Measurements from ENCODE around the gene MYH16. TPM values are rescaled to one million over a fixed set of nuclear protein-coding genes. Genes with fewer than 3 reads are reported as not detected.

MYH16 gene
- total and polyA plus RNA-seq, 10 of the 15 experiments (the other 5 are each of a cell fraction or from before 2014, with no cell fraction given) = 0.03 to 0.33 (median 0.04) TPM; not detected in 3

GRCh38 chr7:99257065-99257464 is 15.6 kb upstream of the MYH16 start:
- SMC1A ChIA-PET (ENCODE audit: uncharacterized antibody, unreplicated experiment) = no interaction called here
- RAD21 ChIA-PET (ENCODE audit: unreplicated experiment) = no interaction called here
- H3K27me3 ChIP-seq (replicated peaks in 1 of 2; ENCODE audit: control insufficient read depth in 2 of 2, insufficient read depth in 2 of 2, low read length in 1 of 2) = no peaks in the 10 kb centered on the region
- H3K9me3 ChIP-seq (replicated peaks; ENCODE audit: control insufficient read depth, insufficient read depth, low read length) = no peaks in the 10 kb centered on the region
- H2AFZ ChIP-seq (ENCODE audit: control insufficient read depth, low read depth, low read length) = no peak overlapping the region
- intact Hi-C loops (cut with micrococcal nuclease; ENCODE audit: unreplicated experiment) (no loop called here), in situ Hi-C loops (cut with MboI) (no loop called here)
- no peaks in the 10 kb centered on the region for H3K36me3 ChIP-seq (ENCODE audit: control insufficient read depth in 2 of 2, insufficient read depth in 2 of 2, low read length in 1 of 2)
- no peak for TF ChIP-seq PAX8 (IDR thresholded peaks at IDR 0.05)
- no peak for TF ChIP-seq E2F8 (IDR thresholded peaks at IDR 0.05; ENCODE audit: low read depth, partially characterized antibody)
- no peak for TF ChIP-seq LARP7 (IDR thresholded peaks at IDR 0.05)
- no peak for TF ChIP-seq MAX (IDR thresholded peaks at IDR 0.05; ENCODE audit: low read depth, low read length)
- TF ChIP-seq PKNOX1 (IDR thresholded peaks at IDR 0.05) = no peak
- no peak for TF ChIP-seq FOXM1 (IDR thresholded peaks at IDR 0.05; ENCODE audit: low read depth, low read length)
- TF ChIP-seq MEF2A (IDR thresholded peaks at IDR 0.05; ENCODE audit: insufficient read depth, low read depth, low read length) = no peak
- no peak for TF ChIP-seq CBX3 (IDR thresholded peaks at IDR 0.05; ENCODE audit: borderline replicate concordance, low read depth)
- no peak for TF ChIP-seq STAT1 (conservative IDR thresholded peaks at IDR 0.05)
- no peak for TF ChIP-seq ZNF384 (IDR thresholded peaks at IDR 0.05; ENCODE audit: borderline replicate concordance, low read depth, low read length)
- TF ChIP-seq BACH1 (IDR thresholded peaks at IDR 0.05; ENCODE audit: borderline replicate concordance) = no peak
- no peak for TF ChIP-seq SREBF1 (IDR thresholded peaks at IDR 0.05; ENCODE audit: low read length)
- H3K4me2 ChIP-seq (ENCODE audit: control insufficient read depth, insufficient read depth) = no peak overlapping the region
- H3K9ac ChIP-seq (ENCODE audit: control insufficient read depth, insufficient read depth, low read length) = no peak overlapping the region
- no peaks in the 10 kb centered on the region for H4K20me1 ChIP-seq (ENCODE audit: control insufficient read depth, insufficient read depth)
- DNase-seq (ENCODE audit: low read depth, low spot score) (no peak), ATAC-seq (no peak), FAIRE-seq (no peak)
- H3K4me3 ChIP-seq = no peak overlapping the region
- WGBS (ENCODE audit: insufficient coverage, insufficient replicate concordance, low lambda C conversion rate, missing lambda C conversion rate) = 55% methylated on average over 10 of the region's 10 CpGs
- no TSS peak for BruUV-seq (replicated peaks)
- POLR2A ChIA-PET = no interaction called here
- H3K27ac ChIP-seq (ENCODE audit: control insufficient read depth, insufficient read depth) = no peak overlapping the region
- no peaks in the 10 kb centered on the region for H3K4me1 ChIP-seq (ENCODE audit: control insufficient read depth, insufficient read depth, low read length)
- CTCF ChIA-PET = no interaction called here
- no peaks in the 10 kb centered on the region for H3K79me2 ChIP-seq (ENCODE audit: control insufficient read depth, insufficient read depth, low read length)
